Neural progenitor cell (in vitro differentiated cells): ENCODE data around the gene DLG2.

ENCODE experiments used
- EZH2 ChIP-seq: fragments of 200-600 bp; sonication (generic); IDR thresholded peaks from 2 replicates; pipeline ENCODE4 v1.6.1; 2017; ENCODE audit warnings: antibody characterized with exemption, mild to moderate bottlenecking, moderate library complexity
- EZH2phosphoT487 ChIP-seq: fragments of 200-600 bp; sonication (generic); IDR thresholded peaks from 2 replicates; pipeline ENCODE4 v1.6.1; 2017; ENCODE audit warnings: antibody characterized with exemption
- TF ChIP-seq, protein P1 (sequence below): fragments of 200-600 bp; sonication (generic); IDR thresholded peaks from 2 replicates; pipeline ENCODE4 v1.5.1; 2017; ENCODE audit warnings: antibody characterized with exemption, mild to moderate bottlenecking

DNA sequence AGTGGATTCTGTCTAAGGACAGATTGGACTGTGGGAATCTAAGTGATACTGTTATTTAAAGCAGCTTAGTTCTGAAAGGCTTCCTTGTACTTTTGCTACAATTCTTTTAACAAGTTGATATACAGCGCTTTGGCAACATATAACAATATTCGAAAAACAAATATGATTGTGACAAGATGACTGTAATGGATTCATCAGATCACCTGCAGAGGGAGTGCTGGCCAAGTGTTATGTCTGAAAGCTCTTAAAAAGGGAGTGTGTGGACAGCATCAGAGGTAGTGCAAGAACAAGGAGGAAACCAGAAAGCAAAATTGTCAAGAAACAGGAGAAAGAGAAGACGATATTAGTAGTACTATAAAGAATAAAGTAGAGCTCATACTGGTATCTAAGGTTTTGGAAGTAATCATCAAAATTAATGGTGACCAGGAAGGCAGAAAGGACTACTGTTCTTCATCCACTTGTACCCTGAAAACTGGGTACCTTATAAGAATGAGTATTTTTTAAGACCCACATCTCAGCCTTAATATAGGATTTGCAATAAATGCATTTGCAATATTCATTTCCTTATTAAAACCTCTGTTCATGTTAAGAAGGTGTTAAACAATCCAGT is 1229.0 kb downstream of the DLG2 start:
- TF ChIP-seq, protein P1, sequence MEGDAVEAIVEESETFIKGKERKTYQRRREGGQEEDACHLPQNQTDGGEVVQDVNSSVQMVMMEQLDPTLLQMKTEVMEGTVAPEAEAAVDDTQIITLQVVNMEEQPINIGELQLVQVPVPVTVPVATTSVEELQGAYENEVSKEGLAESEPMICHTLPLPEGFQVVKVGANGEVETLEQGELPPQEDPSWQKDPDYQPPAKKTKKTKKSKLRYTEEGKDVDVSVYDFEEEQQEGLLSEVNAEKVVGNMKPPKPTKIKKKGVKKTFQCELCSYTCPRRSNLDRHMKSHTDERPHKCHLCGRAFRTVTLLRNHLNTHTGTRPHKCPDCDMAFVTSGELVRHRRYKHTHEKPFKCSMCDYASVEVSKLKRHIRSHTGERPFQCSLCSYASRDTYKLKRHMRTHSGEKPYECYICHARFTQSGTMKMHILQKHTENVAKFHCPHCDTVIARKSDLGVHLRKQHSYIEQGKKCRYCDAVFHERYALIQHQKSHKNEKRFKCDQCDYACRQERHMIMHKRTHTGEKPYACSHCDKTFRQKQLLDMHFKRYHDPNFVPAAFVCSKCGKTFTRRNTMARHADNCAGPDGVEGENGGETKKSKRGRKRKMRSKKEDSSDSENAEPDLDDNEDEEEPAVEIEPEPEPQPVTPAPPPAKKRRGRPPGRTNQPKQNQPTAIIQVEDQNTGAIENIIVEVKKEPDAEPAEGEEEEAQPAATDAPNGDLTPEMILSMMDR, result peak; percentile 73
- TF ChIP-seq EZH2phosphoT487 (no peak), EZH2 (no peak)
